Chondrocyte (in vitro differentiated cells): Measurements from ENCODE around the gene PDZD2. TPM values are rescaled to one million over a fixed set of nuclear protein-coding genes. Genes with fewer than 3 reads are reported as not detected.

Experiments
- DNase-seq: peaks from one replicate; pipeline ENCODE4 v3.0.0; 2021; ENCODE audit warnings: mixed read lengths, low spot score
- H3K27ac Mint-ChIP-seq: one replicate; pipeline ENCODE4 v1.8.0; 2021; ENCODE audit warnings: mild to moderate bottlenecking, moderate library complexity, mixed read lengths; ENCODE audit not compliant: unreplicated experiment
- H3K27me3 Mint-ChIP-seq: 2 replicates; pipeline ENCODE4 v1.8.0; 2021; ENCODE audit warnings: low read depth, mixed read lengths
- H3K36me3 Mint-ChIP-seq: 2 replicates; pipeline ENCODE4 v1.8.0; 2021; ENCODE audit warnings: low read depth, mixed read lengths
- H3K4me1 Mint-ChIP-seq: 2 replicates; pipeline ENCODE4 v1.8.0; 2021; ENCODE audit warnings: low read depth, mild to moderate bottlenecking, mixed read lengths
- H3K4me3 Mint-ChIP-seq: one replicate; pipeline ENCODE4 v1.8.0; 2021; ENCODE audit warnings: mild to moderate bottlenecking, moderate library complexity, mixed read lengths; ENCODE audit not compliant: unreplicated experiment
- H3K9me3 Mint-ChIP-seq: 2 replicates; pipeline ENCODE4 v1.8.0; 2021; ENCODE audit warnings: low read depth, mixed read lengths
- total RNA-seq: library from RNA; stranded (reverse); gene quantifications from 3 replicates; pipeline ENCODE4 v1.2.1, GENCODE V29; 2021
- TF ChIP-seq, protein P1 (sequence below): fragments of 200-600 bp; sonication (generic); IDR thresholded peaks from 2 replicates; pipeline ENCODE4 v1.5.0; 2021; ENCODE audit warnings: antibody characterized with exemption, mild to moderate bottlenecking, moderate library complexity

Gene PDZD2
- total RNA-seq, 1 donor from 2014 or later, result 30.9 TPM

DNA sequence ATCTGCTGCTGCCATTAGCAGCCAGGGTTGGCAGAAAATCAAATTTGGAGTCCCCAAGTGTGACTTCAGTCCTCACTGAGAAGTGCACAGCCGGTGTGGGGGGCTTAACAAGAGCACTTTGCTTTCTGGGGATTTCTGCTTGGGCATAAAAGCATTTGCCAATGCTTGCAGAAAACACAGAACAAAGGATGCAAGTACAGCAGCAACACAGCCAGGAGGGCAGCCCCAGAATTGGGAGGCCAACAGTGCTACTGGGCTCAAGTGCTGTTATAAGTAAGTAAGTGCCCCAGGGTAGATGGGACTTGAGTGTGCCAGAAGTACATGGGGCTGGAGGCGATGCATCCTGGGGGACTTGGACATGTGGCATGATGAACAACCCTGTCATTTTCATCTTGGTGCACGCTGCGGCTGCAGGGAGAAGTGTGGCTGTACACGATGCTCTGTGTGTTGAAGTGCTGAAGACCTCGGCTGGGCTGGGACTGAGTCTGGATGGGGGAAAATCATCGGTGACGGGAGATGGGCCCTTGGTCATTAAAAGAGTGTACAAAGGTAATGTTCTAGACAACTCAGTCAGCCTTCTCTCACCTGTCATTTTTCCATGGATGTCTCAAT, 461.9 kb downstream of the PDZD2 start:
- Mint-ChIP-seq H3K4me3 (no peak overlapping the region), H3K36me3 (peaks cover 37% of the 10 kb centered on the region), H3K4me1 (peaks cover 21% of the 10 kb centered on the region), H3K27me3 (no peaks in the 10 kb centered on the region), H3K27ac (no peak overlapping the region), H3K9me3 (no peaks in the 10 kb centered on the region)
- no peak for DNase-seq
- TF ChIP-seq, protein P1, sequence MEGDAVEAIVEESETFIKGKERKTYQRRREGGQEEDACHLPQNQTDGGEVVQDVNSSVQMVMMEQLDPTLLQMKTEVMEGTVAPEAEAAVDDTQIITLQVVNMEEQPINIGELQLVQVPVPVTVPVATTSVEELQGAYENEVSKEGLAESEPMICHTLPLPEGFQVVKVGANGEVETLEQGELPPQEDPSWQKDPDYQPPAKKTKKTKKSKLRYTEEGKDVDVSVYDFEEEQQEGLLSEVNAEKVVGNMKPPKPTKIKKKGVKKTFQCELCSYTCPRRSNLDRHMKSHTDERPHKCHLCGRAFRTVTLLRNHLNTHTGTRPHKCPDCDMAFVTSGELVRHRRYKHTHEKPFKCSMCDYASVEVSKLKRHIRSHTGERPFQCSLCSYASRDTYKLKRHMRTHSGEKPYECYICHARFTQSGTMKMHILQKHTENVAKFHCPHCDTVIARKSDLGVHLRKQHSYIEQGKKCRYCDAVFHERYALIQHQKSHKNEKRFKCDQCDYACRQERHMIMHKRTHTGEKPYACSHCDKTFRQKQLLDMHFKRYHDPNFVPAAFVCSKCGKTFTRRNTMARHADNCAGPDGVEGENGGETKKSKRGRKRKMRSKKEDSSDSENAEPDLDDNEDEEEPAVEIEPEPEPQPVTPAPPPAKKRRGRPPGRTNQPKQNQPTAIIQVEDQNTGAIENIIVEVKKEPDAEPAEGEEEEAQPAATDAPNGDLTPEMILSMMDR, result no peak

DNA sequence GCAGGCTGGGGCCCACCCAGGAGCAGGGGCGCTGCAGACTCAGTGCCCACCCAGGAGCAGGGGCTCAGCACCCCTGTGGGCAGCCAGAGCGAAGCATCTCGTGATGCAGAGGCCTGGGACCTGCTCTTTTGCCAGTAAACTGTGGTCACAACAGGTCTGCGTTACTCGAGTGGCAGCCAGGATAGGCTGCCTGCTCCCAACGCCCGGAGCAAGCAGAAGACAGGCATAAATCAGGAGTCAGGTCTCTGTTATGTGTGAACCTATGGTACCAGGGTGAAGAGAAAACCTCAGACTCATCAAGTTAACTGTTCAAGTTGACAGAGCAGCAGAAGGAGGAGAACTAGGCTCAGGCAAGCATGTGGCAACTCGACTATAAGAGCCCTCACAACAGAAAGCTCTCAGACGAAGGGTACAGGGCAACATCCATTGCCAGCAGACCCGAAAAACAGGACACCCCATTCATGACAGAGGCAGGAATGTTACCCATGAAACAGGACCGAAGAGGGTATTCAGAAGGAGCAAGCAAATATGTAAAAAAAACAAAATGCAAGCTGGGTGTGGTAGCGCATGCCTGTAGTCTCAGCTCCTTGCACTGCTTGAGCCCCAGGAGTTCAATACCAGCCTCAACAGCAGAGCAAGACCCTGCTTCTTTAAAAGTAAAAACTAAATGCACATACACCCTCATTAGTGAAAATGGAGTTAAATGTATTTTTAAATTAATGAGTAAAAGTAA, 463.5 kb downstream of the PDZD2 start:
- Mint-ChIP-seq H3K27ac (no peak overlapping the region), H3K4me3 (no peak overlapping the region), H3K9me3 (no peaks in the 10 kb centered on the region), H3K27me3 (no peaks in the 10 kb centered on the region), H3K4me1 (peaks cover 13% of the 10 kb centered on the region), H3K36me3 (peaks cover 35% of the 10 kb centered on the region)
- TF ChIP-seq, protein P1, result no peak
- no peak for DNase-seq

DNA sequence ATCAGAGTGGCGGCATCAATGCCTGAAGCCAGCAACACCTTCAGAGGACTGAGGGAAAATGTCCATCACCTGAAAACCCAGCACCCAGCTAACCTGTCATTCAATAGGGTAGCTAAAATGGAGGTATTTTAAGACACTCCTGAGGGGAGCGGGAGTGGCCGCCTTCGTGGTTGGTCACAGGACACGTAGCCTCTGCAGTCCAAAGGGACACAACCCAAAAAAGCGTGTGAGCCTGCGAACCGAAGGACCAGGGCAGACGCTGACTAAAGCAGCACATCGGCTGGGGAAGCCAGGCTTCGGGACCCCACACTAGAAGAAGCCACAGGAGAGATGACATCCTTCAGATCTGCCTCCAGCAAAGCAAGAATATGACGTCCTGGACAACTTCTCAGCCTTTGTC, 464.6 kb downstream of the PDZD2 start:
- no peak overlapping the region for H3K27ac Mint-ChIP-seq
- peaks cover 33% of the 10 kb centered on the region for H3K36me3 Mint-ChIP-seq
- no peak overlapping the region for H3K4me3 Mint-ChIP-seq

DNA sequence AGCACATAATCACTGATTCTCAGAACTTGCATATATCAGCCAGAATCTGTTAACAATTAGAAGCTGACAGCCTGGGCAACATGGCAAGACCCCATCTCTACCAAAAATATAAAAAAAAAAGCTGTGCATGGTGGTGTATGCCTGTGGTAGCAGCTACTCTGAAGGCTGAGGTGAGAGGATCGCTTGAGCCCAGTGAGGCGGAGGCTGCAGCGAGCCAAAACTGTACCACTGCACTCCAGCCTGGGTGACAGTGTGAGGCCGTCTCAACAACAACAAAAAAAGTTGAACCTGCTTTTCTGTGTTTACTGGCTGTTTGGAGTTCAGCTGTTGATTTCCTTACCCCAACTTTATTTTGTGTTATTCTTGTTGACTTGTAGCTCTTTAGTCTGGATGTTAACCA, 468.4 kb downstream of the PDZD2 start:
- Mint-ChIP-seq H3K36me3 (peaks cover 35% of the 10 kb centered on the region), H3K4me3 (no peak overlapping the region), H3K27ac (no peak overlapping the region), H3K27me3 (no peaks in the 10 kb centered on the region), H3K4me1 (peaks cover 4% of the 10 kb centered on the region), H3K9me3 (no peaks in the 10 kb centered on the region)
- TF ChIP-seq, protein P1, result no peak
- no peak for DNase-seq

More for the DNA sequence above, 464.6 kb downstream of the PDZD2 start:
- no peak for DNase-seq
- H3K4me1 Mint-ChIP-seq, result peaks cover 9% of the 10 kb centered on the region
- no peaks in the 10 kb centered on the region for H3K27me3 Mint-ChIP-seq
- TF ChIP-seq, protein P1, result no peak
- H3K9me3 Mint-ChIP-seq, result no peaks in the 10 kb centered on the region

DNA sequence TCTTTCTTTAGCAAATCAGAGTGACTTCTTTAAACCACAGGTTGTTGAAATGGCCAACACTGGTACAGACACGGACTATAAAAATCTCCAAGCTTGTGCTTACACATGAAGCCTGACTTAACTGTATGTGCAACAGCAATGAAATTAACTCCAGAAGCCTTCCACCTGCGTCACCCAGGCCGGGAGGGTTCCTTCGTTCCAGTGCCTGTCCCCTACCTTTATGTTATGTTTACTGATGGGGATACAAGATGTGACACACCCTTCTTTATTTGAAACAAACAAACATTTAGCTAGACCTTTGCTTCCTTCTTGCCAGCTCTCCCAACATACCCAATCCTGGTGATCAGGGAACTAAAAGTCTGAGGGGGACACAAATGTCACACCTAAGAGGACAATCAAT, 469.2 kb downstream of the PDZD2 start:
- no peak overlapping the region for H3K27ac Mint-ChIP-seq
- H3K4me1 Mint-ChIP-seq, result peaks cover 4% of the 10 kb centered on the region
- no peak for DNase-seq
- H3K36me3 Mint-ChIP-seq, result peaks cover 32% of the 10 kb centered on the region
- no peaks in the 10 kb centered on the region for H3K27me3 Mint-ChIP-seq
- TF ChIP-seq, protein P1, result no peak
- no peak overlapping the region for H3K4me3 Mint-ChIP-seq
- H3K9me3 Mint-ChIP-seq, result no peaks in the 10 kb centered on the region
